Measurements from ENCODE around the gene HNRNPUL1.

GRCh38 chr19:41219924-41220567, 44.1 kb upstream of the HNRNPUL1 start:
- TF ChIP-seq CTCF (conservative IDR thresholded peaks at IDR 0.05 in 1 of 2, IDR thresholded peaks at IDR 0.05 in 1 of 2; ENCODE audit: low read depth in 1 of 2, low read length in 2 of 2) (no peak), EZH2 (IDR thresholded peaks at IDR 0.05; ENCODE audit: low read length, missing control alignments) (no peak)

Data from fibroblast of lung (primary cell).